Measurements from ENCODE around the gene RPS29. TPM values are rescaled to one million over a fixed set of nuclear protein-coding genes. Genes with fewer than 3 reads are reported as not detected.

RPS29 gene
- total and polyA plus RNA-seq, 10 of the 15 experiments (the other 5 are each of a cell fraction or from before 2014, with no cell fraction given), result 2,685 to 10,815 (median 4,359) TPM

DNA sequence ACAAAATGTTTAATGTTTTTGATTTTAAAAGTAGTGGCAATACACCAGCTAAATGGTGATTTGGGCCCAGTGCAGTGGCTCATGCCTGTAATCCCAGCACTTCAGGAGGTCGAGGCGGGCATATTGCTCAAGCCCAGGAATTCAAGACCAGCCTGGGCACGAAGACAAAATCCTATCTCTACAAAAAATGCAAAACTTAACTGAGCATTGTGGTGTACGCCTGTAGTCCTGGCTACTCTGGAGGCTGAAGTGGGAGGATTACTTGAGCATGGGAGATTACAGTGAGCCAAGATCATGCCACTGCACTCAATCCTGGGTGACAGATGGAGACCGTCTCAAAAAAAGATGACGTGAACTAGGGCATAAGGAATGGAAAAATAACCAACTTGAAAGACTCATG, 29.6 kb upstream of the RPS29 start:
- ChIA-PET CTCF (no interaction called here), RAD21 (ENCODE audit: unreplicated experiment) (no interaction called here), SMC1A (ENCODE audit: uncharacterized antibody, unreplicated experiment) (no interaction called here), POLR2A (interaction anchor here (1.0 kb wide), 1 partner anchor 14 kb away, joined by 3 read pairs; no protein-coding TSS in a partner anchor)
- H3K4me1 ChIP-seq (ENCODE audit: control insufficient read depth, insufficient read depth, low read length), result no peaks in the 10 kb centered on the region; the same call in 1 of the 2 replicates
- peaks cover 0 to 11% of the 10 kb centered on the region in 2 experiments for H3K36me3 ChIP-seq (ENCODE audit: control insufficient read depth in 2 of 2, insufficient read depth in 2 of 2, low read length in 1 of 2)
- H4K20me1 ChIP-seq (ENCODE audit: control insufficient read depth, insufficient read depth), result no peaks in the 10 kb centered on the region
- TF ChIP-seq BHLHE40 (IDR thresholded peaks at IDR 0.05; ENCODE audit: borderline replicate concordance in 1 of 2, low read depth in 2 of 2, low read length in 1 of 2), result no peak
- TF ChIP-seq SMC3 (IDR thresholded peaks at IDR 0.05; ENCODE audit: borderline replicate concordance, low read length), result no peak
- no peak for TF ChIP-seq STAT3 (IDR thresholded peaks at IDR 0.05; ENCODE audit: low read depth, low read length)
- TF ChIP-seq, protein P1, sequence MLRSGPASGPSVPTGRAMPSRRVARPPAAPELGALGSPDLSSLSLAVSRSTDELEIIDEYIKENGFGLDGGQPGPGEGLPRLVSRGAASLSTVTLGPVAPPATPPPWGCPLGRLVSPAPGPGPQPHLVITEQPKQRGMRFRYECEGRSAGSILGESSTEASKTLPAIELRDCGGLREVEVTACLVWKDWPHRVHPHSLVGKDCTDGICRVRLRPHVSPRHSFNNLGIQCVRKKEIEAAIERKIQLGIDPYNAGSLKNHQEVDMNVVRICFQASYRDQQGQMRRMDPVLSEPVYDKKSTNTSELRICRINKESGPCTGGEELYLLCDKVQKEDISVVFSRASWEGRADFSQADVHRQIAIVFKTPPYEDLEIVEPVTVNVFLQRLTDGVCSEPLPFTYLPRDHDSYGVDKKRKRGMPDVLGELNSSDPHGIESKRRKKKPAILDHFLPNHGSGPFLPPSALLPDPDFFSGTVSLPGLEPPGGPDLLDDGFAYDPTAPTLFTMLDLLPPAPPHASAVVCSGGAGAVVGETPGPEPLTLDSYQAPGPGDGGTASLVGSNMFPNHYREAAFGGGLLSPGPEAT (IDR thresholded peaks at IDR 0.05; ENCODE audit: low read depth), result no peak
- no TSS peak for BruUV-seq (replicated peaks)
- ATAC-seq (no peak), FAIRE-seq (no peak), DNase-seq (ENCODE audit: low read depth, low spot score) (no peak)
- WGBS (ENCODE audit: insufficient coverage, insufficient replicate concordance, low lambda C conversion rate, missing lambda C conversion rate), result over 99% methylated on average over 6 of the region's 6 CpGs
- H3K4me2 ChIP-seq (ENCODE audit: control insufficient read depth, insufficient read depth), result no peak overlapping the region
- intact Hi-C loops (cut with micrococcal nuclease; ENCODE audit: unreplicated experiment) (no loop called here), in situ Hi-C loops (cut with MboI) (no loop called here)
- H3K79me2 ChIP-seq (ENCODE audit: control insufficient read depth, insufficient read depth, low read length), result peaks cover 49% of the 10 kb centered on the region
- no peaks in the 10 kb centered on the region for H3K9me3 ChIP-seq (replicated peaks; ENCODE audit: control insufficient read depth, insufficient read depth, low read length)
- H3K27me3 ChIP-seq (replicated peaks in 1 of 2; ENCODE audit: control insufficient read depth in 2 of 2, insufficient read depth in 2 of 2, low read length in 1 of 2), result no peaks in the 10 kb centered on the region
- no peak overlapping the region for H3K4me3 ChIP-seq
- H2AFZ ChIP-seq (ENCODE audit: control insufficient read depth, low read depth, low read length), result no peak overlapping the region
- no peak overlapping the region for H3K9ac ChIP-seq (ENCODE audit: control insufficient read depth, insufficient read depth, low read length)
- H3K27ac ChIP-seq (ENCODE audit: control insufficient read depth, insufficient read depth), result no peak overlapping the region

DNA sequence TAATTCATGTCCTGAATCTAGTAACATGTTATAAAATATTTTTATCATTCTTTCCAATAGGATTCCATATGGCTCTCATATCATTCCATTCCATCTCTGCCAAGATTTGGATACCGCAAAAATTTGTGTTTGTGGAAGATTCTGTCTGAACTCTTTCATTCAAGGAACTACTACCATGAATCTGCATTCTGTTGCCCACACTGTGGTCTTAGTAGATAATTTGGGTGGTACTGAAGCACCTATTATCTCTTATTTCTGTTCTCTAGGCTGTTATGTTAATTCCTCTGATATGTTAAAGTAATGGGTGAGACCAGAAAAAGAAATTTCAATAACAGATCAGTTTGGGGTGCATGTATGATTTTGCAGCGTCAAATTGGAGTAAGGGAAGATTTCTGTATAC, 28.0 kb upstream of the RPS29 start:
- Histone ChIP-seq H3K27me3 (replicated peaks in 1 of 2; ENCODE audit: control insufficient read depth in 2 of 2, insufficient read depth in 2 of 2, low read length in 1 of 2) (no peaks in the 10 kb centered on the region), H3K27ac (ENCODE audit: control insufficient read depth, insufficient read depth) (no peak overlapping the region), H2AFZ (ENCODE audit: control insufficient read depth, low read depth, low read length) (no peak overlapping the region), H3K4me2 (ENCODE audit: control insufficient read depth, insufficient read depth) (no peak overlapping the region), H3K79me2 (ENCODE audit: control insufficient read depth, insufficient read depth, low read length) (peaks cover 34% of the 10 kb centered on the region), H3K36me3 (ENCODE audit: control insufficient read depth in 2 of 2, insufficient read depth in 2 of 2, low read length in 1 of 2) (peaks cover 0 to 11% of the 10 kb centered on the region in 2 experiments), H3K9ac (ENCODE audit: control insufficient read depth, insufficient read depth, low read length) (no peak overlapping the region), H4K20me1 (ENCODE audit: control insufficient read depth, insufficient read depth) (no peaks in the 10 kb centered on the region), H3K9me3 (replicated peaks; ENCODE audit: control insufficient read depth, insufficient read depth, low read length) (no peaks in the 10 kb centered on the region), H3K4me1 (ENCODE audit: control insufficient read depth, insufficient read depth, low read length) (no peaks in the 10 kb centered on the region; the same call in 1 of the 2 replicates), H3K4me3 (no peak overlapping the region)
- 95% methylated on average over 2 of the region's 2 CpGs for WGBS (ENCODE audit: insufficient coverage, insufficient replicate concordance, low lambda C conversion rate, missing lambda C conversion rate)
- RAD21 ChIA-PET (ENCODE audit: unreplicated experiment), result no interaction called here
- SMC1A ChIA-PET (ENCODE audit: uncharacterized antibody, unreplicated experiment), result no interaction called here
- in situ Hi-C loops (cut with MboI), result no loop called here
- no TSS peak for BruUV-seq (replicated peaks)
- ATAC-seq, result no peak
- CTCF ChIA-PET, result no interaction called here
- intact Hi-C loops (cut with micrococcal nuclease; ENCODE audit: unreplicated experiment), result no loop called here
- no peak for DNase-seq (ENCODE audit: low read depth, low spot score)
- POLR2A ChIA-PET, result no interaction called here
- no peak for FAIRE-seq
- TF ChIP-seq NFYA (IDR thresholded peaks at IDR 0.05; ENCODE audit: borderline replicate concordance, low read depth, low read length) (no peak), NRF1 (conservative IDR thresholded peaks at IDR 0.05; ENCODE audit: low read depth, low read length) (no peak), TAF1 (IDR thresholded peaks at IDR 0.05; ENCODE audit: borderline replicate concordance, low read depth, low read length) (no peak), RBBP5 (conservative IDR thresholded peaks at IDR 0.05) (no peak), ZZZ3 (IDR thresholded peaks at IDR 0.05; ENCODE audit: control insufficient read depth, insufficient read length, low read depth) (no peak), EED (IDR thresholded peaks at IDR 0.05; ENCODE audit: low read depth) (no peak), SMAD5 (IDR thresholded peaks at IDR 0.05; ENCODE audit: low read depth) (no peak)
- TF ChIP-seq, protein P2, sequence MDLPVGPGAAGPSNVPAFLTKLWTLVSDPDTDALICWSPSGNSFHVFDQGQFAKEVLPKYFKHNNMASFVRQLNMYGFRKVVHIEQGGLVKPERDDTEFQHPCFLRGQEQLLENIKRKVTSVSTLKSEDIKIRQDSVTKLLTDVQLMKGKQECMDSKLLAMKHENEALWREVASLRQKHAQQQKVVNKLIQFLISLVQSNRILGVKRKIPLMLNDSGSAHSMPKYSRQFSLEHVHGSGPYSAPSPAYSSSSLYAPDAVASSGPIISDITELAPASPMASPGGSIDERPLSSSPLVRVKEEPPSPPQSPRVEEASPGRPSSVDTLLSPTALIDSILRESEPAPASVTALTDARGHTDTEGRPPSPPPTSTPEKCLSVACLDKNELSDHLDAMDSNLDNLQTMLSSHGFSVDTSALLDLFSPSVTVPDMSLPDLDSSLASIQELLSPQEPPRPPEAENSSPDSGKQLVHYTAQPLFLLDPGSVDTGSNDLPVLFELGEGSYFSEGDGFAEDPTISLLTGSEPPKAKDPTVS (IDR thresholded peaks at IDR 0.05; ENCODE audit: low read depth, low read length), result no peak
- TF ChIP-seq, protein P3, sequence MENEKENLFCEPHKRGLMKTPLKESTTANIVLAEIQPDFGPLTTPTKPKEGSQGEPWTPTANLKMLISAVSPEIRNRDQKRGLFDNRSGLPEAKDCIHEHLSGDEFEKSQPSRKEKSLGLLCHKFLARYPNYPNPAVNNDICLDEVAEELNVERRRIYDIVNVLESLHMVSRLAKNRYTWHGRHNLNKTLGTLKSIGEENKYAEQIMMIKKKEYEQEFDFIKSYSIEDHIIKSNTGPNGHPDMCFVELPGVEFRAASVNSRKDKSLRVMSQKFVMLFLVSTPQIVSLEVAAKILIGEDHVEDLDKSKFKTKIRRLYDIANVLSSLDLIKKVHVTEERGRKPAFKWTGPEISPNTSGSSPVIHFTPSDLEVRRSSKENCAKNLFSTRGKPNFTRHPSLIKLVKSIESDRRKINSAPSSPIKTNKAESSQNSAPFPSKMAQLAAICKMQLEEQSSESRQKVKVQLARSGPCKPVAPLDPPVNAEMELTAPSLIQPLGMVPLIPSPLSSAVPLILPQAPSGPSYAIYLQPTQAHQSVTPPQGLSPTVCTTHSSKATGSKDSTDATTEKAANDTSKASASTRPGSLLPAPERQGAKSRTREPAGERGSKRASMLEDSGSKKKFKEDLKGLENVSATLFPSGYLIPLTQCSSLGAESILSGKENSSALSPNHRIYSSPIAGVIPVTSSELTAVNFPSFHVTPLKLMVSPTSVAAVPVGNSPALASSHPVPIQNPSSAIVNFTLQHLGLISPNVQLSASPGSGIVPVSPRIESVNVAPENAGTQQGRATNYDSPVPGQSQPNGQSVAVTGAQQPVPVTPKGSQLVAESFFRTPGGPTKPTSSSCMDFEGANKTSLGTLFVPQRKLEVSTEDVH (IDR thresholded peaks at IDR 0.05; ENCODE audit: low read depth, partially characterized antibody), result no peak

Measured in GM12878 (cell line).